ENCODE data around the gene ARHGEF11. TPM values are rescaled to one million over a fixed set of nuclear protein-coding genes. Genes with fewer than 3 reads are reported as not detected.

ARHGEF11 gene
- total RNA-seq, 1 donor from 2014 or later = 21.0 TPM

- DNase-seq (ENCODE audit: low read depth in 2 of 2) = no peak
Measured at GRCh38 chr1:156999596-157000320, 45.8 kb downstream of the ARHGEF11 start.

- DNase-seq (ENCODE audit: low read depth in 2 of 2) = no peak
Measured at GRCh38 chr1:156998840-156999500, 46.6 kb downstream of the ARHGEF11 start.

- no peak for DNase-seq (ENCODE audit: low read depth in 2 of 2)
Measured at GRCh38 chr1:156998301-156998700, 47.2 kb downstream of the ARHGEF11 start.

- DNase-seq (ENCODE audit: low read depth in 2 of 2) = no peak
Measured at GRCh38 chr1:156995412-156995811, 50.1 kb downstream of the ARHGEF11 start.

- DNase-seq (ENCODE audit: low read depth in 2 of 2) = no peak
Measured at GRCh38 chr1:156994277-156994676, 51.3 kb downstream of the ARHGEF11 start.

- no peak for DNase-seq (ENCODE audit: low read depth in 2 of 2)
Measured at GRCh38 chr1:156993426-156994147, 52.0 kb downstream of the ARHGEF11 start.

GRCh38 chr1:156992215-156992614 is 53.3 kb downstream of the ARHGEF11 start:
- no peak for DNase-seq (ENCODE audit: low read depth in 2 of 2)

GRCh38 chr1:156987715-156988114 is 57.8 kb downstream of the ARHGEF11 start:
- peak in 1 of 2 donors; percentile 40 for DNase-seq (ENCODE audit: low read depth in 2 of 2)

- DNase-seq (ENCODE audit: low read depth in 2 of 2) = no peak
Measured at GRCh38 chr1:156980551-156980950, 65.0 kb downstream of the ARHGEF11 start.

- DNase-seq (ENCODE audit: low read depth in 2 of 2) = no peak
Measured at GRCh38 chr1:156975084-156975483, 70.5 kb downstream of the ARHGEF11 start.

- DNase-seq (ENCODE audit: low read depth in 2 of 2) = no peak
Measured at GRCh38 chr1:156973417-156973816, 72.1 kb downstream of the ARHGEF11 start.

GRCh38 chr1:156970017-156970416 is 75.5 kb downstream of the ARHGEF11 start:
- no peak for DNase-seq (ENCODE audit: low read depth in 2 of 2)

GRCh38 chr1:156969496-156969895 is 76.0 kb downstream of the ARHGEF11 start:
- DNase-seq (ENCODE audit: low read depth in 2 of 2) = no peak

- DNase-seq (ENCODE audit: low read depth in 2 of 2) = no peak
Measured at GRCh38 chr1:156964441-156964840, 81.1 kb downstream of the ARHGEF11 start.

- peak in 1 of 2 donors; percentile 34 for DNase-seq (ENCODE audit: low read depth in 2 of 2)
Measured at GRCh38 chr1:156963621-156964020, 81.9 kb downstream of the ARHGEF11 start.

GRCh38 chr1:156961709-156962108 is 83.8 kb downstream of the ARHGEF11 start:
- no peak for DNase-seq (ENCODE audit: low read depth in 2 of 2)

GRCh38 chr1:156959925-156960324 is 85.6 kb downstream of the ARHGEF11 start:
- DNase-seq (ENCODE audit: low read depth in 2 of 2) = no peak

- no peak for DNase-seq (ENCODE audit: low read depth in 2 of 2)
Measured at GRCh38 chr1:156959414-156959813, 86.1 kb downstream of the ARHGEF11 start.

- DNase-seq (ENCODE audit: low read depth in 2 of 2) = peak in 1 of 2 donors; percentile 43
Measured at GRCh38 chr1:156958247-156958714, 87.3 kb downstream of the ARHGEF11 start.

- no peak for DNase-seq (ENCODE audit: low read depth in 2 of 2)
Measured at GRCh38 chr1:156957634-156958033, 87.9 kb downstream of the ARHGEF11 start.

- DNase-seq (ENCODE audit: low read depth in 2 of 2) = no peak
Measured at GRCh38 chr1:156956333-156956732, 89.2 kb downstream of the ARHGEF11 start.

GRCh38 chr1:156953571-156953970 is 92.0 kb downstream of the ARHGEF11 start:
- no peak for DNase-seq (ENCODE audit: low read depth in 2 of 2)

All from lung microvascular endothelial cell (primary cell).